ENCODE results near the gene ATP2A1.

The ATP2A1 gene

DNA sequence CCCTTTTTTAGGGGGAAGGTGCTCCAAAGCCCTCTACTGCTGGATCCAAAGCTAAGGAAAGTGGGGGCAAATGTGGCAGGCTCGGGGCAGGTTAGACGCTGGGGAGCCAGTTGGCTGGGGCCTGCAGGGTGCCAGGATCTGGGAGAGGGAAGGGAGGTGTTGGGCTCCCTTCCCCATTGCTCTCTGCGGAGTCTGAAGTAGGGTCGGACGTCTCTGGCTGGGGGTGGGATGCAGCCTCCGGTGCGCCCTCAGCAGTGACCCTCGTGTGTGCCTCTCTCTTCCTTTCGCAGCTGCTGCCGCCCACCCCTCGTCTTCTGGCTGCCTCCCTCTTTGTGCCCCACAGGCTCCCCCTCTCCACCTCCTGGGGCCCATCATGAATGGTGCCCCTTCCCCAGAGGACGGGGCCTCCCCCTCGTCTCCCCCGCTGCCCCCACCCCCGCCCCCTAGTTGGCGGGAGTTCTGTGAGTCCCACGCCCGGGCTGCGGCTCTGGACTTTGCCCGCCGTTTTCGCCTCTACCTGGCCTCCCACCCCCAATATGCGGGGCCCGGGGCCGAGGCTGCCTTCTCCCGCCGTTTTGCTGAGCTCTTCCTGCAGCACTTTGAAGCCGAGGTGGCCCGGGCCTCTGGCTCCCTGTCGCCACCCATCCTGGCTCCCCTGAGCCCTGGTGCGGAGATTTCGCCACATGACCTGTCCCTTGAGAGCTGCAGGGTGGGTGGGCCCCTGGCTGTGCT, 12.4 kb upstream of the ATP2A1 start:
- no peak for TF ChIP-seq CEBPB (IDR thresholded peaks at IDR 0.05)
- TF ChIP-seq EP300 (IDR thresholded peaks at IDR 0.05; ENCODE audit: borderline replicate concordance) = no peak
- no peak for TF ChIP-seq TEAD4 (IDR thresholded peaks at IDR 0.05)
- TF ChIP-seq, protein P1, sequence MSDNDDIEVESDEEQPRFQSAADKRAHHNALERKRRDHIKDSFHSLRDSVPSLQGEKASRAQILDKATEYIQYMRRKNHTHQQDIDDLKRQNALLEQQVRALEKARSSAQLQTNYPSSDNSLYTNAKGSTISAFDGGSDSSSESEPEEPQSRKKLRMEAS (IDR thresholded peaks at IDR 0.05) = no peak
- no peak for TF ChIP-seq FOXM1 (IDR thresholded peaks at IDR 0.05; ENCODE audit: borderline replicate concordance, low read depth)
- TF ChIP-seq, protein P2, sequence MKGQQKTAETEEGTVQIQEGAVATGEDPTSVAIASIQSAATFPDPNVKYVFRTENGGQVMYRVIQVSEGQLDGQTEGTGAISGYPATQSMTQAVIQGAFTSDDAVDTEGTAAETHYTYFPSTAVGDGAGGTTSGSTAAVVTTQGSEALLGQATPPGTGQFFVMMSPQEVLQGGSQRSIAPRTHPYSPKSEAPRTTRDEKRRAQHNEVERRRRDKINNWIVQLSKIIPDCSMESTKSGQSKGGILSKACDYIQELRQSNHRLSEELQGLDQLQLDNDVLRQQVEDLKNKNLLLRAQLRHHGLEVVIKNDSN (IDR thresholded peaks at IDR 0.05) = no peak
- TF ChIP-seq RAD21 (IDR thresholded peaks at IDR 0.05; ENCODE audit: low read depth) = no peak
- no peak for TF ChIP-seq YY1 (IDR thresholded peaks at IDR 0.05; ENCODE audit: low read depth)
- no peak for TF ChIP-seq EGR1 (IDR thresholded peaks at IDR 0.05)
- TF ChIP-seq NFIC (IDR thresholded peaks at IDR 0.05) = no peak

DNA sequence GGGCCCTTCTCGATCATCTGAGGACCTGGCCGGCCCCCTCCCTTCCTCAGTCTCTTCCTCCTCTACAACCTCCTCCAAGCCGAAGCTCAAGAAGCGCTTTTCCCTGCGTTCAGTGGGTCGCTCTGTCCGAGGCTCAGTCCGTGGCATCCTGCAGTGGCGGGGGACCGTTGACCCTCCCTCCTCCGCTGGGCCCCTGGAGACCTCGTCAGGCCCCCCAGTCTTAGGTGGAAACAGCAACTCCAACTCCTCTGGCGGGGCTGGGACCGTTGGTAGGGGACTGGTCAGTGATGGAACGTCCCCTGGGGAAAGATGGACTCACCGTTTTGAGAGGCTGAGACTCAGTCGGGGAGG, 11.9 kb upstream of the ATP2A1 start:
- TF ChIP-seq ZBTB7A (IDR thresholded peaks at IDR 0.05; ENCODE audit: low read depth) (no peak), YY1 (IDR thresholded peaks at IDR 0.05; ENCODE audit: low read depth) (no peak), FOXM1 (IDR thresholded peaks at IDR 0.05; ENCODE audit: borderline replicate concordance, low read depth) (no peak), TAF1 (IDR thresholded peaks at IDR 0.05; ENCODE audit: low read depth) (no peak), TEAD4 (IDR thresholded peaks at IDR 0.05) (no peak), CREB1 (IDR thresholded peaks at IDR 0.05; ENCODE audit: low read depth) (no peak), TCF12 (IDR thresholded peaks at IDR 0.05; ENCODE audit: low read depth) (no peak), EGR1 (IDR thresholded peaks at IDR 0.05) (no peak), NFIC (IDR thresholded peaks at IDR 0.05) (no peak), EP300 (IDR thresholded peaks at IDR 0.05; ENCODE audit: borderline replicate concordance) (no peak)
- TF ChIP-seq, protein P2 (IDR thresholded peaks at IDR 0.05) = no peak
- TF ChIP-seq, protein P3, sequence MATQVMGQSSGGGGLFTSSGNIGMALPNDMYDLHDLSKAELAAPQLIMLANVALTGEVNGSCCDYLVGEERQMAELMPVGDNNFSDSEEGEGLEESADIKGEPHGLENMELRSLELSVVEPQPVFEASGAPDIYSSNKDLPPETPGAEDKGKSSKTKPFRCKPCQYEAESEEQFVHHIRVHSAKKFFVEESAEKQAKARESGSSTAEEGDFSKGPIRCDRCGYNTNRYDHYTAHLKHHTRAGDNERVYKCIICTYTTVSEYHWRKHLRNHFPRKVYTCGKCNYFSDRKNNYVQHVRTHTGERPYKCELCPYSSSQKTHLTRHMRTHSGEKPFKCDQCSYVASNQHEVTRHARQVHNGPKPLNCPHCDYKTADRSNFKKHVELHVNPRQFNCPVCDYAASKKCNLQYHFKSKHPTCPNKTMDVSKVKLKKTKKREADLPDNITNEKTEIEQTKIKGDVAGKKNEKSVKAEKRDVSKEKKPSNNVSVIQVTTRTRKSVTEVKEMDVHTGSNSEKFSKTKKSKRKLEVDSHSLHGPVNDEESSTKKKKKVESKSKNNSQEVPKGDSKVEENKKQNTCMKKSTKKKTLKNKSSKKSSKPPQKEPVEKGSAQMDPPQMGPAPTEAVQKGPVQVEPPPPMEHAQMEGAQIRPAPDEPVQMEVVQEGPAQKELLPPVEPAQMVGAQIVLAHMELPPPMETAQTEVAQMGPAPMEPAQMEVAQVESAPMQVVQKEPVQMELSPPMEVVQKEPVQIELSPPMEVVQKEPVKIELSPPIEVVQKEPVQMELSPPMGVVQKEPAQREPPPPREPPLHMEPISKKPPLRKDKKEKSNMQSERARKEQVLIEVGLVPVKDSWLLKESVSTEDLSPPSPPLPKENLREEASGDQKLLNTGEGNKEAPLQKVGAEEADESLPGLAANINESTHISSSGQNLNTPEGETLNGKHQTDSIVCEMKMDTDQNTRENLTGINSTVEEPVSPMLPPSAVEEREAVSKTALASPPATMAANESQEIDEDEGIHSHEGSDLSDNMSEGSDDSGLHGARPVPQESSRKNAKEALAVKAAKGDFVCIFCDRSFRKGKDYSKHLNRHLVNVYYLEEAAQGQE (IDR thresholded peaks at IDR 0.05; ENCODE audit: low read depth) = no peak
- TF ChIP-seq, protein P1 (IDR thresholded peaks at IDR 0.05) = no peak

DNA sequence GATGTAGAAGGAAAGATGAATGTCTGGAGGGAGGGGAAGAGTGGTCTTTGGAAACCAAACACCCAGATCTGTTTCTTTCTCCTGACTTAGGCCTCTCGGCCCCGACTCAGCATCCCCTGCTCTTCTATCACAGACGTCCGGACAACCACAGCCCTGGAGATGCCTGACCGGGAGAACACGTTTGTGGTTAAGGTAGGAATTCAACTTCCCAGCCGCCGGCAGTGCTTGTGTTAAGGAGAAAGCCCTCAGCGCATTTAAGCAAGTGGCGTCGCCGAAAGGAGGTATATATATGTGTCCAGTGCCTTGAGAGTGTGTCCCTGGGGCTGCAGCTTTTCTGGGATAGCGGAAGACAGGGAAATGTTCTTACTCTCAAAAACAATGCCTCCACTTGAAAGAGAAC, 11.0 kb upstream of the ATP2A1 start:
- TF ChIP-seq CEBPB (IDR thresholded peaks at IDR 0.05) (no peak), ZBTB7A (IDR thresholded peaks at IDR 0.05; ENCODE audit: low read depth) (no peak), TCF12 (IDR thresholded peaks at IDR 0.05; ENCODE audit: low read depth) (no peak), YY1 (IDR thresholded peaks at IDR 0.05; ENCODE audit: low read depth) (no peak), FOXM1 (IDR thresholded peaks at IDR 0.05; ENCODE audit: borderline replicate concordance, low read depth) (no peak), TEAD4 (IDR thresholded peaks at IDR 0.05) (no peak), EP300 (IDR thresholded peaks at IDR 0.05; ENCODE audit: borderline replicate concordance) (no peak), NFIC (IDR thresholded peaks at IDR 0.05) (no peak), TAF1 (IDR thresholded peaks at IDR 0.05; ENCODE audit: low read depth) (no peak), CREB1 (IDR thresholded peaks at IDR 0.05; ENCODE audit: low read depth) (no peak), RAD21 (IDR thresholded peaks at IDR 0.05; ENCODE audit: low read depth) (no peak), EGR1 (IDR thresholded peaks at IDR 0.05) (no peak)
- TF ChIP-seq, protein P2 (IDR thresholded peaks at IDR 0.05) = no peak
- TF ChIP-seq, protein P3 (IDR thresholded peaks at IDR 0.05; ENCODE audit: low read depth) = no peak

DNA sequence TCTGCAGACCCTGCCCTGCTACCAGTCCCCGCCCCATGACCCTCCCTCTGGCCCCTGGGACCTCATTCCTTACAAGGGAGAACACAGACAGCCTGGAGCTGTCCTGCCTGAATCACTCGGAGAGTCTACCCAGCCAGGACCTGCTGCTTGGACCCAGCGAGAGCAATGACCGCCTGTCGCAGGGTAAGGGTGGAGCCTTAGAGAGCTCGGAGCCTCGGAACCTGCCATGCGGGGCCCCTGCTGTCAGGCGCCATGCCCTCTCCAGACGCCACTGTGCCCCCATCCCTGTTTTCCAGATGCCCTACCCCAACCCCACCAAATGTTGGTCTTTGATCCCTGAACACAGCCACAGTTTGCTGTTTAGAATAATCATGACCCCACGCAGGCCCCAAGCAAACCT, 9.1 kb upstream of the ATP2A1 start:
- TF ChIP-seq EP300 (IDR thresholded peaks at IDR 0.05; ENCODE audit: borderline replicate concordance) (no peak), CEBPB (IDR thresholded peaks at IDR 0.05) (no peak), CREB1 (IDR thresholded peaks at IDR 0.05; ENCODE audit: low read depth) (no peak), TCF12 (IDR thresholded peaks at IDR 0.05; ENCODE audit: low read depth) (no peak), NFIC (IDR thresholded peaks at IDR 0.05) (no peak), TAF1 (IDR thresholded peaks at IDR 0.05; ENCODE audit: low read depth) (no peak), ZBTB7A (IDR thresholded peaks at IDR 0.05; ENCODE audit: low read depth) (no peak), TEAD4 (IDR thresholded peaks at IDR 0.05) (no peak), FOXM1 (IDR thresholded peaks at IDR 0.05; ENCODE audit: borderline replicate concordance, low read depth) (no peak), YY1 (IDR thresholded peaks at IDR 0.05; ENCODE audit: low read depth) (no peak), RAD21 (IDR thresholded peaks at IDR 0.05; ENCODE audit: low read depth) (no peak), EGR1 (IDR thresholded peaks at IDR 0.05) (no peak)
- TF ChIP-seq, protein P2 (IDR thresholded peaks at IDR 0.05) = no peak
- TF ChIP-seq, protein P1 (IDR thresholded peaks at IDR 0.05) = no peak
- TF ChIP-seq, protein P3 (IDR thresholded peaks at IDR 0.05; ENCODE audit: low read depth) = no peak
